Neuronal stem cell (in vitro differentiated cells): ENCODE data around the gene MAGEE2.

Experiments
- DNase-seq: peaks from one replicate; pipeline ENCODE4 v3.0.0-alpha.2; 2013; ENCODE audit warnings: low spot score
- H2AFZ ChIP-seq: one replicate; pipeline ENCODE4 v1.6.1; 2013; ENCODE audit warnings: mild to moderate bottlenecking, low read length, inconsistent platforms
- H2AK5ac ChIP-seq: 2 replicates; pipeline ENCODE4 v1.6.1; 2013; ENCODE audit warnings: low read depth, mild to moderate bottlenecking, inconsistent platforms, low read length, moderate library complexity, mixed read lengths
- H2BK120ac ChIP-seq: 2 replicates; pipeline ENCODE4 v1.6.1; 2013; ENCODE audit warnings: low read depth, mild to moderate bottlenecking, inconsistent platforms, low read length, moderate library complexity, mixed read lengths
- H2BK12ac ChIP-seq: one replicate; pipeline ENCODE4 v1.6.1; 2013; ENCODE audit warnings: low read length, inconsistent platforms
- H2BK15ac ChIP-seq: 2 replicates; pipeline ENCODE4 v1.6.1; 2013; ENCODE audit warnings: mild to moderate bottlenecking, low read length, inconsistent platforms, mixed read lengths
- H2BK5ac ChIP-seq: one replicate; pipeline ENCODE4 v1.6.1; 2013; ENCODE audit warnings: inconsistent platforms, mild to moderate bottlenecking, low read length, moderate library complexity
- H3K14ac ChIP-seq: one replicate; pipeline ENCODE4 v1.6.1; 2013; ENCODE audit warnings: low read length, inconsistent platforms
- H3K18ac ChIP-seq: 2 replicates; pipeline ENCODE4 v1.6.1; 2013; ENCODE audit warnings: low read length, inconsistent platforms
- H3K23ac ChIP-seq: 2 replicates; pipeline ENCODE4 v1.6.1; 2013; ENCODE audit warnings: low read depth, mild to moderate bottlenecking, mixed read lengths, low read length, inconsistent platforms; ENCODE audit not compliant: poor library complexity
- H3K27ac ChIP-seq: replicated peaks from 3 replicates; pipeline ENCODE4 v1.5.1; 2013; ENCODE audit warnings: low read length, inconsistent platforms
- H3K27me3 ChIP-seq, 3 experiments: 2 replicates each; pipeline ENCODE4 v1.6.1; 2013; ENCODE audit warnings: low read length in 3 of 3, mild to moderate bottlenecking in 2 of 3, inconsistent platforms in 1 of 3, low read depth in 1 of 3, mixed read lengths in 1 of 3, moderate library complexity in 1 of 3; ENCODE audit not compliant: control insufficient read depth in 3 of 3, insufficient read depth in 3 of 3
- H3K36me3 ChIP-seq, 2 donors: replicated peaks in 1 of 2; 2 replicates each; pipeline ENCODE4 v1.6.1; 2013; ENCODE audit warnings: low read length in 2 of 2; ENCODE audit not compliant: control insufficient read depth in 2 of 2, insufficient read depth in 2 of 2
- H3K4ac ChIP-seq: 2 replicates; pipeline ENCODE4 v1.6.1; 2013; ENCODE audit warnings: inconsistent platforms, mild to moderate bottlenecking, low read length, moderate library complexity
- H3K4me1 ChIP-seq, 2 donors: 1 replicate in 1 of 2; 2 replicates in 1 of 2; pipeline ENCODE4 v1.6.1; 2013; ENCODE audit warnings: low read length in 2 of 2, low read depth in 1 of 2; ENCODE audit not compliant: control insufficient read depth in 2 of 2, insufficient read depth in 1 of 2
- H3K4me2 ChIP-seq: one replicate; pipeline ENCODE4 v1.6.1; 2013; ENCODE audit warnings: mild to moderate bottlenecking, low read length, inconsistent platforms; ENCODE audit not compliant: insufficient read depth, poor library complexity, severe bottlenecking
- H3K4me3 ChIP-seq, 2 donors: 2 replicates each; pipeline ENCODE4 v1.5.1; 2013; ENCODE audit warnings: low read length in 2 of 2, mild to moderate bottlenecking in 2 of 2, inconsistent platforms in 1 of 2, moderate library complexity in 1 of 2
- H3K79me1 ChIP-seq: one replicate; pipeline ENCODE4 v1.6.1; 2013; ENCODE audit warnings: low read depth, mild to moderate bottlenecking, inconsistent platforms, low read length, moderate library complexity
- H3K9ac ChIP-seq: one replicate; pipeline ENCODE4 v1.6.1; 2013; ENCODE audit warnings: mild to moderate bottlenecking, low read depth, low read length, inconsistent platforms; ENCODE audit not compliant: poor library complexity
- H3K9me3 ChIP-seq, 2 donors: replicated peaks in 1 of 2; 2 replicates each; pipeline versions ENCODE3 to v1.6.1; 2013; ENCODE audit warnings: low read length in 2 of 2, mild to moderate bottlenecking in 2 of 2, inconsistent platforms in 1 of 2, low read depth in 1 of 2, mixed read lengths in 1 of 2, moderate library complexity in 1 of 2; ENCODE audit not compliant: control insufficient read depth in 2 of 2, insufficient read depth in 1 of 2
- H4K8ac ChIP-seq: one replicate; pipeline ENCODE4 v1.6.1; 2013; ENCODE audit warnings: low read depth, mild to moderate bottlenecking, inconsistent platforms, low read length, moderate library complexity
- H4K91ac ChIP-seq: one replicate; pipeline ENCODE4 v1.6.1; 2013; ENCODE audit warnings: low read length, low read depth, mild to moderate bottlenecking, inconsistent platforms; ENCODE audit not compliant: poor library complexity
- whole genome bisulfite sequencing, 2 donors: extraction: QIAGEN DNeasy Blood & Tissue Kit; methylation state at CpG; one replicate each; pipeline ENCODE4 v1.1.7; 2013; ENCODE audit warnings: missing lambda C conversion rate in 2 of 2, mixed read lengths in 1 of 2; ENCODE audit not compliant: insufficient read length in 2 of 2, insufficient replicate concordance in 1 of 2; ENCODE audit errors: extremely low coverage in 2 of 2; 5-methylcytosine and 5-hydroxymethylcytosine counted together

MAGEE2 gene

DNA sequence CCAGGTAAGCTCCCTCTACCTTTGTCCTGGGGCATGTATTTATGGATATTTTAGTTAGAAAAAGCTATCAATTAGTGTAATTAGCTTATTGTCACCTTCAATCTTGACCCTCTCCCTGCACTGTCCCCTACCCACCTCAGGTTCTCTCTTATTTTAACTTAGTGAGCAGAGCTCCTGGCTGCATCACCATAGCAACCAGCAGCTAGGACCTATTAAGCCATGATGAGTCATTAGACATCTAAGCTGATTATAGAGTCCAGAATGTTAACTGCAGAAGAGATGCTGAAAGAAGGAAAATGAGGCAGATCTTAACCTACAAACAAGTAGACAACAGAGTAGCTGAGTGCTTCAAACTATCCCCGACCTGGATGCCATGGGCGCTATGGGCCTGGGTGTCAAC is 36.6 kb downstream of the MAGEE2 start:
- no peak overlapping the region for H2BK120ac ChIP-seq
- H3K9ac ChIP-seq = no peak overlapping the region
- H3K9me3 ChIP-seq = no peaks in the 10 kb centered on the region
- no peaks in the 10 kb centered on the region for H3K79me1 ChIP-seq
- no peak overlapping the region for H4K91ac ChIP-seq
- H3K23ac ChIP-seq = no peak overlapping the region
- no peak overlapping the region for H4K8ac ChIP-seq
- H3K27me3 ChIP-seq = no peaks in the 10 kb centered on the region
- H3K18ac ChIP-seq = no peak overlapping the region
- H2AK5ac ChIP-seq = no peak overlapping the region
- no peak overlapping the region for H3K4me3 ChIP-seq
- no peak overlapping the region for H2BK12ac ChIP-seq
- WGBS, 2 donors = no CpG with 5 or more reads among the region's 2 CpGs
- no peak for DNase-seq
- H3K27ac ChIP-seq = no peak overlapping the region
- H2AFZ ChIP-seq = no peak overlapping the region
- H3K36me3 ChIP-seq = no peaks in the 10 kb centered on the region
- no peak overlapping the region for H3K4ac ChIP-seq
- no peak overlapping the region for H3K14ac ChIP-seq
- H3K4me1 ChIP-seq = no peaks in the 10 kb centered on the region
- H2BK5ac ChIP-seq = no peak overlapping the region
- no peak overlapping the region for H2BK15ac ChIP-seq
- H3K4me2 ChIP-seq = no peak overlapping the region

DNA sequence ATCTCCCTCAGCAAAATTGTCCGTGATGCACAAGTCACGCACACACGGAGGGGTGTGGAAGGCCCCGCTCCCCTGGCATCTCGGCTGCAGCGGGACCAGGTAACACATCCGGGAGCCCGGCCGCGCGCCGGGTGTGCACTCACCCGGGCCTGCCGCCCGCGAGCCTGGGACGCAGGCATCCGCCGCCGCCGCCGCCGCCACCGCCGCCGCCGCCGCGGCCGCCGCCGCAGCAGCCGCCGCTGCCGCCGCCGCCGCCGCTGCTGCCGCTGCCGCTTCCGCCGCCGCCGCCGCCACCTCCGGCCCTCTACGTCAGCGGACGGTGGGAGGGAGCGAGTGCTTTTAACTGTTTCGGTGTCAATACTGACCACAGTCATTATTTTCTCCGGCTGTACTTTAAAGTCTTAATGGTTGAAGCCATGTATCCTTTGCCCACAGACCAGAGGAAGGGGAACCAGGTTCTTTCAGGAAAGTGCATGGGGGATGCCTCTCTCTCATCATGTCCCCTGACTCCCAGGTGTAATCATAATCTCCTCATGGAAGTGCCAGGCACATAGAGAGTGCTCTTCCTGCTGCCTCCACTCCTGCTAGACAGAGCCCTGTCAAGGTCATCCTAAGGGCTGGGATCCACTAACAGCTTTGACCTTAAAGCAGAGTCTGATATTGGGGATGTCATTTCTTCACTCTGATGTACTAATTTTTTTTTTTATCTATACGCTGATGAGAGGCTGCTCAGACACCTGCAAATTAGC is 38.0 kb downstream of the MAGEE2 start:
- Histone ChIP-seq H3K9ac (peak overlapping the region; percentile 77), H2BK120ac (no peak overlapping the region), H4K91ac (no peak overlapping the region), H3K14ac (no peak overlapping the region), H2BK12ac (no peak overlapping the region), H3K36me3 (no peaks in the 10 kb centered on the region), H3K4ac (no peak overlapping the region), H3K18ac (peak overlapping the region; percentile 38), H3K4me1 (no peaks in the 10 kb centered on the region), H2AK5ac (no peak overlapping the region), H3K4me3 (peak overlapping the region; percentile 78 to 83), H3K27ac (no peak overlapping the region), H3K4me2 (peak overlapping the region; percentile 39), H3K27me3 (no peaks in the 10 kb centered on the region), H4K8ac (no peak overlapping the region), H2BK5ac (no peak overlapping the region), H3K9me3 (peaks cover 0 to 5% of the 10 kb centered on the region in 2 donors), H3K79me1 (no peaks in the 10 kb centered on the region), H3K23ac (no peak overlapping the region), H2AFZ (peak overlapping the region; percentile 89), H2BK15ac (no peak overlapping the region)
- no peak for DNase-seq
- no CpG with 5 or more reads among the region's 54 CpGs for WGBS, 2 donors
